Measurements from ENCODE around the gene CTAG1B. TPM values are rescaled to one million over a fixed set of nuclear protein-coding genes. Genes with fewer than 3 reads are reported as not detected.

Gene CTAG1B
- polyA plus RNA-seq, 1 donor: not detected

- H3K4me1 ChIP-seq (ENCODE audit: control insufficient read depth, insufficient read depth, low read length): no peaks in the 10 kb centered on the region
- no peak overlapping the region for H3K27ac ChIP-seq (ENCODE audit: low read length)
- H3K4me3 ChIP-seq (ENCODE audit: low read length): no peak overlapping the region
- H3K27me3 ChIP-seq (ENCODE audit: control insufficient read depth, insufficient read depth, low read length): no peaks in the 10 kb centered on the region
- WGBS (ENCODE audit: insufficient coverage, low lambda C conversion rate): no CpG with 5 or more reads among the region's 18 CpGs
- DNase-seq: no peak
- H3K36me3 ChIP-seq (ENCODE audit: control insufficient read depth, insufficient read depth, low read length): no peaks in the 10 kb centered on the region
- no peaks in the 10 kb centered on the region for H3K9me3 ChIP-seq (ENCODE audit: control insufficient read depth, low read depth, low read length)
These were observed 16.2 kb downstream of the CTAG1B start for GRCh38 chrX:154602766-154603437.

- H3K9me3 ChIP-seq (ENCODE audit: control insufficient read depth, low read depth, low read length): no peaks in the 10 kb centered on the region
- no peak overlapping the region for H3K27ac ChIP-seq (ENCODE audit: low read length)
- H3K36me3 ChIP-seq (ENCODE audit: control insufficient read depth, insufficient read depth, low read length): no peaks in the 10 kb centered on the region
- H3K4me1 ChIP-seq (ENCODE audit: control insufficient read depth, insufficient read depth, low read length): no peaks in the 10 kb centered on the region
- H3K27me3 ChIP-seq (ENCODE audit: control insufficient read depth, insufficient read depth, low read length): no peaks in the 10 kb centered on the region
- no CpG with 5 or more reads among the region's 13 CpGs for WGBS (ENCODE audit: insufficient coverage, low lambda C conversion rate)
- DNase-seq: no peak
- H3K4me3 ChIP-seq (ENCODE audit: low read length): no peak overlapping the region
These were observed 16.9 kb downstream of the CTAG1B start for GRCh38 chrX:154602226-154602625.

- H3K36me3 ChIP-seq (ENCODE audit: control insufficient read depth, insufficient read depth, low read length): no peaks in the 10 kb centered on the region
- no peaks in the 10 kb centered on the region for H3K27me3 ChIP-seq (ENCODE audit: control insufficient read depth, insufficient read depth, low read length)
- H3K9me3 ChIP-seq (ENCODE audit: control insufficient read depth, low read depth, low read length): no peaks in the 10 kb centered on the region
- WGBS (ENCODE audit: insufficient coverage, low lambda C conversion rate): no CpG with 5 or more reads among the region's 15 CpGs
- no peak for DNase-seq
- no peak overlapping the region for H3K27ac ChIP-seq (ENCODE audit: low read length)
- H3K4me3 ChIP-seq (ENCODE audit: low read length): no peak overlapping the region
- no peaks in the 10 kb centered on the region for H3K4me1 ChIP-seq (ENCODE audit: control insufficient read depth, insufficient read depth, low read length)
These were observed 18.2 kb downstream of the CTAG1B start for GRCh38 chrX:154600759-154601374.

GRCh38 chrX:154599531-154599930, 19.6 kb downstream of the CTAG1B start:
- H3K36me3 ChIP-seq (ENCODE audit: control insufficient read depth, insufficient read depth, low read length): no peaks in the 10 kb centered on the region
- no peak for DNase-seq
- H3K4me3 ChIP-seq (ENCODE audit: low read length): no peak overlapping the region
- no CpG with 5 or more reads among the region's 14 CpGs for WGBS (ENCODE audit: insufficient coverage, low lambda C conversion rate)
- no peak overlapping the region for H3K27ac ChIP-seq (ENCODE audit: low read length)
- H3K4me1 ChIP-seq (ENCODE audit: control insufficient read depth, insufficient read depth, low read length): no peaks in the 10 kb centered on the region
- no peaks in the 10 kb centered on the region for H3K27me3 ChIP-seq (ENCODE audit: control insufficient read depth, insufficient read depth, low read length)
- no peaks in the 10 kb centered on the region for H3K9me3 ChIP-seq (ENCODE audit: control insufficient read depth, low read depth, low read length)

GRCh38 chrX:154598656-154599055, 20.4 kb downstream of the CTAG1B start:
- Histone ChIP-seq H3K4me3 (ENCODE audit: low read length) (no peak overlapping the region), H3K36me3 (ENCODE audit: control insufficient read depth, insufficient read depth, low read length) (no peaks in the 10 kb centered on the region), H3K4me1 (ENCODE audit: control insufficient read depth, insufficient read depth, low read length) (no peaks in the 10 kb centered on the region), H3K9me3 (ENCODE audit: control insufficient read depth, low read depth, low read length) (no peaks in the 10 kb centered on the region), H3K27ac (ENCODE audit: low read length) (no peak overlapping the region), H3K27me3 (ENCODE audit: control insufficient read depth, insufficient read depth, low read length) (no peaks in the 10 kb centered on the region)
- WGBS (ENCODE audit: insufficient coverage, low lambda C conversion rate): no CpG with 5 or more reads among the region's 8 CpGs
- DNase-seq: no peak

- Histone ChIP-seq H3K27me3 (ENCODE audit: control insufficient read depth, insufficient read depth, low read length) (no peaks in the 10 kb centered on the region), H3K4me3 (ENCODE audit: low read length) (no peak overlapping the region), H3K9me3 (ENCODE audit: control insufficient read depth, low read depth, low read length) (no peaks in the 10 kb centered on the region), H3K27ac (ENCODE audit: low read length) (no peak overlapping the region), H3K4me1 (ENCODE audit: control insufficient read depth, insufficient read depth, low read length) (no peaks in the 10 kb centered on the region), H3K36me3 (ENCODE audit: control insufficient read depth, insufficient read depth, low read length) (no peaks in the 10 kb centered on the region)
- no CpG with 5 or more reads among the region's 12 CpGs for WGBS (ENCODE audit: insufficient coverage, low lambda C conversion rate)
- no peak for DNase-seq
These were observed 21.9 kb downstream of the CTAG1B start for GRCh38 chrX:154597221-154597620.

- whole genome bisulfite sequencing (ENCODE audit: insufficient coverage, low lambda C conversion rate): no CpG with 5 or more reads among the region's 3 CpGs
- H3K36me3 ChIP-seq (ENCODE audit: control insufficient read depth, insufficient read depth, low read length): no peaks in the 10 kb centered on the region
- DNase-seq: no peak
- no peak overlapping the region for H3K27ac ChIP-seq (ENCODE audit: low read length)
- H3K9me3 ChIP-seq (ENCODE audit: control insufficient read depth, low read depth, low read length): no peaks in the 10 kb centered on the region
- no peaks in the 10 kb centered on the region for H3K4me1 ChIP-seq (ENCODE audit: control insufficient read depth, insufficient read depth, low read length)
- H3K4me3 ChIP-seq (ENCODE audit: low read length): no peak overlapping the region
- no peaks in the 10 kb centered on the region for H3K27me3 ChIP-seq (ENCODE audit: control insufficient read depth, insufficient read depth, low read length)
These were observed 22.7 kb downstream of the CTAG1B start for GRCh38 chrX:154596290-154596929.

- H3K27me3 ChIP-seq (ENCODE audit: control insufficient read depth, insufficient read depth, low read length): no peaks in the 10 kb centered on the region
- no peaks in the 10 kb centered on the region for H3K9me3 ChIP-seq (ENCODE audit: control insufficient read depth, low read depth, low read length)
- H3K4me1 ChIP-seq (ENCODE audit: control insufficient read depth, insufficient read depth, low read length): no peaks in the 10 kb centered on the region
- WGBS (ENCODE audit: insufficient coverage, low lambda C conversion rate): no CpG with 5 or more reads among the region's 2 CpGs
- no peak overlapping the region for H3K27ac ChIP-seq (ENCODE audit: low read length)
- no peak overlapping the region for H3K4me3 ChIP-seq (ENCODE audit: low read length)
- H3K36me3 ChIP-seq (ENCODE audit: control insufficient read depth, insufficient read depth, low read length): no peaks in the 10 kb centered on the region
- no peak for DNase-seq
These were observed 23.4 kb downstream of the CTAG1B start for GRCh38 chrX:154595559-154596249.

- WGBS (ENCODE audit: insufficient coverage, low lambda C conversion rate): no CpG with 5 or more reads among the region's 4 CpGs
These were observed 24.6 kb downstream of the CTAG1B start for GRCh38 chrX:154594491-154594890.

GRCh38 chrX:154593201-154593600, 25.9 kb downstream of the CTAG1B start:
- no peak overlapping the region for H3K27ac ChIP-seq (ENCODE audit: low read length)
- DNase-seq: no peak
- no peaks in the 10 kb centered on the region for H3K27me3 ChIP-seq (ENCODE audit: control insufficient read depth, insufficient read depth, low read length)
- no CpG with 5 or more reads among the region's 5 CpGs for WGBS (ENCODE audit: insufficient coverage, low lambda C conversion rate)
- no peak overlapping the region for H3K4me3 ChIP-seq (ENCODE audit: low read length)
- no peaks in the 10 kb centered on the region for H3K9me3 ChIP-seq (ENCODE audit: control insufficient read depth, low read depth, low read length)
- H3K4me1 ChIP-seq (ENCODE audit: control insufficient read depth, insufficient read depth, low read length): no peaks in the 10 kb centered on the region
- no peaks in the 10 kb centered on the region for H3K36me3 ChIP-seq (ENCODE audit: control insufficient read depth, insufficient read depth, low read length)

More at GRCh38 chrX:154594491-154594890, 24.6 kb downstream of the CTAG1B start:
- Histone ChIP-seq H3K27me3 (ENCODE audit: control insufficient read depth, insufficient read depth, low read length) (no peaks in the 10 kb centered on the region), H3K9me3 (ENCODE audit: control insufficient read depth, low read depth, low read length) (no peaks in the 10 kb centered on the region), H3K36me3 (ENCODE audit: control insufficient read depth, insufficient read depth, low read length) (no peaks in the 10 kb centered on the region), H3K4me3 (ENCODE audit: low read length) (no peak overlapping the region), H3K4me1 (ENCODE audit: control insufficient read depth, insufficient read depth, low read length) (no peaks in the 10 kb centered on the region), H3K27ac (ENCODE audit: low read length) (no peak overlapping the region)
- DNase-seq: no peak
